HepG2 (cell line): ENCODE data around the gene P3H3. TPM values are rescaled to one million over a fixed set of nuclear protein-coding genes. Genes with fewer than 3 reads are reported as not detected.

Experiments used
- ATF6 ChIP-seq: sonication (generic); formaldehyde crosslinking; conservative IDR thresholded peaks from 2 replicates; pipeline ENCODE4 v1.4.0; 2020; ENCODE audit warnings: missing genetic modification reagents
- BRD4 ChIP-seq: sonication (generic); formaldehyde crosslinking; IDR thresholded peaks from 2 replicates; pipeline ENCODE4 v1.4.0; 2020; ENCODE audit warnings: missing genetic modification reagents
- BRF2 ChIP-seq: sonication (generic); formaldehyde crosslinking; IDR thresholded peaks from 2 replicates; pipeline ENCODE4 v1.8.1; 2022; ENCODE audit warnings: mild to moderate bottlenecking, missing genetic modification reagents
- ETV6 ChIP-seq: sonication (generic); formaldehyde crosslinking; conservative IDR thresholded peaks from 2 replicates; pipeline ENCODE4 v1.4.0; 2020; ENCODE audit warnings: missing genetic modification reagents
- GPBP1L1 ChIP-seq: sonication (generic); formaldehyde crosslinking; IDR thresholded peaks from 2 replicates; pipeline ENCODE4 v1.5.0; 2020; ENCODE audit warnings: mild to moderate bottlenecking, missing genetic modification reagents
- HNF4G ChIP-seq, 2 experiments: sonication (generic) in 1 of 2; formaldehyde crosslinking in 1 of 2; IDR thresholded peaks; 2 replicates each; pipeline versions ENCODE4 v1.4.0 to v1.6.1; 2011 to 2020; ENCODE audit warnings: borderline replicate concordance in 2 of 2, low read depth in 2 of 2, mild to moderate bottlenecking in 2 of 2, low read length in 1 of 2, missing genetic modification reagents in 1 of 2, moderate library complexity in 1 of 2
- HNRNPK ChIP-seq: fragments of 200-400 bp; formaldehyde crosslinking; IDR thresholded peaks from 2 replicates; pipeline ENCODE4 v1.6.1; 2018; ENCODE audit warnings: low read length, low read depth, moderate library complexity, mild to moderate bottlenecking; ENCODE audit not compliant: poor library complexity, severe bottlenecking
- KLF11 ChIP-seq: IDR thresholded peaks from 2 replicates; pipeline ENCODE4 v1.6.1; 2016; ENCODE audit warnings: missing compliant biosample characterization
- PTBP1 ChIP-seq: fragments of 200-400 bp; formaldehyde crosslinking; IDR thresholded peaks from 2 replicates; pipeline ENCODE4 v1.6.1; 2018; ENCODE audit warnings: low read length, low read depth; ENCODE audit not compliant: poor library complexity, severe bottlenecking
- SRY ChIP-seq: sonication (generic); formaldehyde crosslinking; IDR thresholded peaks from 2 replicates; pipeline ENCODE4 v1.8.0; 2022; ENCODE audit warnings: mild to moderate bottlenecking, missing genetic modification reagents
- WIZ ChIP-seq: sonication (generic); formaldehyde crosslinking; IDR thresholded peaks from 2 replicates; pipeline ENCODE4 v1.5.1; 2020; ENCODE audit warnings: mild to moderate bottlenecking, missing genetic modification reagents
- ZBTB4 ChIP-seq: sonication (generic); formaldehyde crosslinking; IDR thresholded peaks from 2 replicates; pipeline ENCODE4 v1.4.0; 2020; ENCODE audit warnings: missing genetic modification reagents, mild to moderate bottlenecking, borderline replicate concordance
- ZBTB42 ChIP-seq: sonication (generic); formaldehyde crosslinking; IDR thresholded peaks from 2 replicates; pipeline ENCODE4 v1.5.0; 2020; ENCODE audit warnings: mild to moderate bottlenecking, missing genetic modification reagents
- ZBTB8A ChIP-seq: sonication (generic); formaldehyde crosslinking; IDR thresholded peaks from 2 replicates; pipeline ENCODE4 v1.4.0; 2020; ENCODE audit warnings: mild to moderate bottlenecking, low read depth, missing genetic modification reagents, borderline replicate concordance
- ZFP62 ChIP-seq: sonication (generic); formaldehyde crosslinking; IDR thresholded peaks from 2 replicates; pipeline ENCODE4 v1.4.0; 2020; ENCODE audit warnings: missing genetic modification reagents
- ZFP90 ChIP-seq: sonication (generic); formaldehyde crosslinking; IDR thresholded peaks from 2 replicates; pipeline ENCODE4 v1.8.0; 2022; ENCODE audit warnings: missing genetic modification reagents, mild to moderate bottlenecking, inconsistent platforms, borderline replicate concordance
- ZFX ChIP-seq: sonication (generic); formaldehyde crosslinking; IDR thresholded peaks from 2 replicates; pipeline ENCODE4 v1.4.0; 2020; ENCODE audit warnings: mild to moderate bottlenecking, low read depth, missing genetic modification reagents, moderate library complexity
- ZNF17 ChIP-seq: sonication (generic); formaldehyde crosslinking; IDR thresholded peaks from 2 replicates; pipeline ENCODE4 v1.5.0; 2020; ENCODE audit warnings: mild to moderate bottlenecking, missing genetic modification reagents
- ZNF205 ChIP-seq: IDR thresholded peaks from 2 replicates; pipeline ENCODE4 v1.6.1; 2018; ENCODE audit warnings: missing biosample characterization, missing genetic modification reagents
- ZNF317 ChIP-seq: sonication (generic); formaldehyde crosslinking; IDR thresholded peaks from 2 replicates; pipeline ENCODE4 v1.5.0; 2020; ENCODE audit warnings: mild to moderate bottlenecking, missing genetic modification reagents
- ZNF333 ChIP-seq: sonication (generic); formaldehyde crosslinking; IDR thresholded peaks from 2 replicates; pipeline ENCODE4 v1.4.0; 2020; ENCODE audit warnings: mild to moderate bottlenecking, missing genetic modification reagents, borderline replicate concordance
- ZNF562 ChIP-seq: sonication (generic); formaldehyde crosslinking; IDR thresholded peaks from 2 replicates; pipeline ENCODE4 v1.8.0; 2022; ENCODE audit warnings: missing genetic modification reagents, borderline replicate concordance
- ZNF652 ChIP-seq: IDR thresholded peaks from 2 replicates; pipeline ENCODE4 v1.6.1; 2016; ENCODE audit warnings: low read depth, borderline replicate concordance
- polyA plus RNA-seq, 8 experiments: library from polyadenylated mRNA; depleted of rRNA in 3 of 8; stranded (reverse) in 7 of 8; unstranded in 1 of 8; fragments of >200 nt; fragmentation: Illumina TruSeq in 4 of 8; extraction: Trizol in 4 of 8; gene quantifications; 2 replicates each; pipeline versions ENCODE4 v1.2.1 to v1.2.3, GENCODE V29; 2011 to 2016; ENCODE audit warnings: low read depth in 4 of 8, missing spikeins in 1 of 8, mixed read lengths in 1 of 8; ENCODE audit not compliant: insufficient read depth in 1 of 8
- total RNA-seq, 5 experiments: library from RNA; depleted of rRNA; stranded (reverse); fragments of >200 nt; fragmentation: Illumina TruSeq; extraction: Trizol; gene quantifications; 2 replicates each; pipeline ENCODE4 v1.2.3, GENCODE V29; 2016; ENCODE audit warnings: low read depth in 1 of 5

P3H3 gene
- total and polyA plus RNA-seq, 2 of the 13 experiments (the other 11 are each of a cell fraction or from before 2014, with no cell fraction given): 20.1 to 20.5 TPM

- TF ChIP-seq ZNF333 (CRISPR knock-in tag) (no peak), ZNF652 (CRISPR knock-in tag) (no peak), ZBTB8A (CRISPR knock-in tag) (peak; percentile 2; the same call in 1 of the 2 replicates), GPBP1L1 (CRISPR knock-in tag) (no peak), ETV6 (CRISPR knock-in tag) (no peak), ZBTB4 (CRISPR knock-in tag) (no peak; the same call in 1 of the 2 replicates), KLF11 (CRISPR knock-in tag) (peak; percentile 26; the same call in 1 of the 2 replicates), ZNF17 (CRISPR knock-in tag) (no peak), ZBTB42 (no peak), ZFP62 (CRISPR knock-in tag) (0 out of 2 replicates have a peak, but pooled peaks have one; percentile 16), PTBP1 (no peak), ZNF562 (CRISPR knock-in tag) (no peak), ZNF317 (CRISPR knock-in tag) (no peak), BRF2 (CRISPR knock-in tag) (no peak), BRD4 (CRISPR knock-in tag) (no peak), HNRNPK (no peak), ZFP90 (CRISPR knock-in tag) (no peak), ZNF205 (no peak), HNF4G (IDR thresholded peaks at IDR 0.05; ENCODE audit: borderline replicate concordance, low read depth, low read length) (no peak), HNF4G (CRISPR knock-in tag; IDR thresholded peaks at IDR 0.05; ENCODE audit: borderline replicate concordance, low read depth) (no peak), ZFX (CRISPR knock-in tag) (peak; percentile 41; the same call in 1 of the 2 replicates), ATF6 (no peak), WIZ (CRISPR knock-in tag) (0 out of 2 replicates have a peak, but pooled peaks have one; percentile 13), SRY (CRISPR knock-in tag) (0 out of 2 replicates have a peak, but pooled peaks have one; percentile 13)
Measured at GRCh38 chr12:6866920-6867412, 38.8 kb downstream of the P3H3 start (continued).
